Stromal cell of bone marrow (primary cell): Measurements from ENCODE around the gene COL23A1.
"Not testable (repeated sequence)": the region's sequence is repeated elsewhere in the genome, so short reads cannot be mapped to it uniquely, and the experiment has no call there.

ENCODE experiments used
- DNase-seq: peaks from one replicate; pipeline ENCODE4 v3.0.0-alpha.2; 2012; ENCODE audit warnings: low read depth

The COL23A1 gene

DNA sequence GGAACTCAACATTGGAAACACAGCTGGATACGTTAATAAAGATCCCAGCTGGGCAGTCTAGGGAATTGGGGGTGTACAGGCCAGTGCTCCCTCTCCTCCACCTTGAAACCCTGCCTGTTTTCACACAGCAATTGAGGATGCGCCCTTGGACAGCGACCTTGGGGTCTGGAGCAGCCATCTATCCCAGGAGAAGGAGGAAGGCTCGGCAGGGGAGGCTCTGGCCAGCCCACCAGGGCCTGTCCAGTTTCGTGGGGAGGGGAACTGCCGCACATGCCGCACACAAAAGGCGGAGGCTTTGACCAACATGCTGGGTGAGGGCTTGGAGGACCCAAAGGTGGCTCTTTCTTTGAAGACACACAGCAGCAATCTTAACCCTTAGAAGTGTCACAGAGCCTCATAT, 1.4 kb downstream of the COL23A1 start:
- DNase-seq = no peak

DNA sequence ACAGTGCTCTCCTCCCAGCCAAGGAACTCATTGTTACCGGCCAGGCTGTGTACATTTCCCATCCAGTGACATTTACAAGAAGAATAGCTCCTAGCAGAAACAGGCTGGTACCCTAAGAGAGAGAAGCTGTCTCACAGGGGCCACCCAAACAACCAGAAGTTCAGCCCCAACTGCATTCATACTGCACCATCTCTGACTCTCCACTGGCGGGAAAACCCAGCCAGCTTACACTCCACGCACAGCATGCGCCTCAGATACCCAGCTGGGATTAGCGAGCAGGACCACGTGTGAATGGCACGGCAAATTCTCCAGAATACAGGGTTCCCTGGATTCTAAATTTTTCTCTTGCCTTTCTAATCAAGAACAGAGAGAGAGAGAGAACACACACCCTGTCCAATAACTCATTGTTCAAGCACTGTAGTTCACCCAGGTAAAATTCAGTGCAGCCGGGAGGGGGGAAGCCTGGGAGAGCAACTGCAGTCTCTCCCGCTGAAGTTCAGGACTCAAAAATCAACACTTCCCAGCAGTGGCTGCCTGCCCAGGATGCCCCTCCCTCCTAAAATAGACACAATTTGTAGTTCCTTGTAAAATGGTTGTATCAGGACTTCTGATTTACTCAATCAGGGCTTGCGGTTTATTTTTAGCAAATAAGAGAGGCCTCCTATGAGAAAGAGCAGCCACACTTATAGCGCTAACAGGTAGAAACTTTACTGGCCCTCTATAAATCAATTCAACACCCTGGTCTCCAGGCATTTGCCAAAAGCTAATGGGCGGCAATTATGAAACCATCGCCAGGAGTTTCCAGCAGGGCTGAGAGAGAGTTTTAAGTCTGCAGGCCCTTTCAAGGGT, 2.2 kb downstream of the COL23A1 start:
- DNase-seq = no peak

DNA sequence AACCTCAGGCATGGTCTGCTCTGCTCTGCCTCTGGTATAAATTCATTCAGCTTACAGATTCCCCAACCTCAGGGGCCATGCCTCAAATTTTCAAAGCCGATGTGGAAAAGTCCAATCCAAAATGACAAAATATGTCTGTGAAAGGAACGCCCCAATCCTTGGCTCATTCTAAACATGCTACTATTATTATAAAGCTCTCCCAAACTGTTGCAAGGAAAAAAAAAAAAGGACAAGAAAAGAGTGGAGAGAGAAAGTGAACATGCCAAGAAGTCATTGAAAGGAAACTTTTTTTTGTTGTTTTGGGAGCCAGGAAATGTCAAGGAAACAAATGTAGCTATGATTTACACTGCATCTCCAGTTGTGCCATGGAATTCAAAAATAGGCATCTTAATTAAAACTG, 3.8 kb downstream of the COL23A1 start:
- no peak for DNase-seq

DNA sequence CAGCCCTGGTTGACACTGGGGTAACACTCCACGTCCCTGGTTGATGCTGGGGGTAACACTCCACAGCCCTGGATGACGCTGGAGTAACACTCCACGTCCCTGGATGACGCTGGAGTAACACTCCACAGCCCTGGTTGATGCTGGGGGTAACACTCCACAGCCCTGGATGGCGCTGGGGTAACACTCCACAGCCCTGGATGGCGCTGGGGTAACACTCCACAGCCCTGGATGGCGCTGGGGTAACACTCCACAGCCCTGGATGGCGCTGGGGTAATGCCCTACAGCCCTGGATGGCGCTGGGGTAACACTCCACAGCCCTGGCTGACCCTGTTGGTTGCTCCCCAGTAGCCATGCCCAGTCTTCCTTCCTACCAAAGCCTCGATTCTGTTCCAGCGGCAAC, 4.8 kb downstream of the COL23A1 start:
- DNase-seq = not testable (repeated sequence)

DNA sequence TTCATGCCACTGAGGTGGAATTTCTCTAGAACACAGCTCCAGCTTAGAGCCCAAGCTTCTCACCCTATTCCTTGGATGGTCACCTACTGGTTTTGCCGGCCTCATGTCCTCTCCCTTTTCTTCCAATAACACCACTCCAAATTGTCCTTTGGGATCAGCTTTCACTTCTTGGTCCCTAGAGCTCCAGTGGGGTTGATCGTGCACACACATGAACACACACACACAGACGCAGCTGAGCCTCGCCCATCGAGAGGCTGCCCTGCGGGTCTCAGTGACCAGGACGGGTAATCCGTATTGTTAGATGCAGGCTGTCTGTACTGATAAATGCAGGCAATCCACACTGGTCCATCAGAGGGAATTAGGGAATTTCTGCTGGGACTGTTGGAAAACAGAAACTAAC, 6.9 kb downstream of the COL23A1 start:
- DNase-seq = no peak

DNA sequence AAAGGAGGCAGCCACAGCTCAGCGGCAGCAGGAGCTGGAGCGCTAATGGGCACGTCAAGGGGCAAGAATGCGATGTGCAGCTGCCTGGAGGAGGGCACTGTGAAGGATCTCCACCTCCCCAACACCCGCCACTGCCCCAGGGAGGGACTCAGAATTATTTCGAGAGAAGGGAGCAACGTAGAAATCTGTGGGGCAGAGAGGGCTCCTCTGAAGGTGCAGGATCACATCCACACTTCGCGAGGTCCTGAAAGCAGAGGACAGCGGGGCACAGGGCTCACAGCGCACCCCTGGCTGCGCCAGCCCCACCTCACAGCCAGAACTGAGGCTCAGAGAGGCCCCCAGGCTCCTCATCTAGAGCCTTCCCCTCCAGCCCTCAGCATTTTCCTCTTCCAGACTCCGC, 7.9 kb downstream of the COL23A1 start:
- no peak for DNase-seq

DNA sequence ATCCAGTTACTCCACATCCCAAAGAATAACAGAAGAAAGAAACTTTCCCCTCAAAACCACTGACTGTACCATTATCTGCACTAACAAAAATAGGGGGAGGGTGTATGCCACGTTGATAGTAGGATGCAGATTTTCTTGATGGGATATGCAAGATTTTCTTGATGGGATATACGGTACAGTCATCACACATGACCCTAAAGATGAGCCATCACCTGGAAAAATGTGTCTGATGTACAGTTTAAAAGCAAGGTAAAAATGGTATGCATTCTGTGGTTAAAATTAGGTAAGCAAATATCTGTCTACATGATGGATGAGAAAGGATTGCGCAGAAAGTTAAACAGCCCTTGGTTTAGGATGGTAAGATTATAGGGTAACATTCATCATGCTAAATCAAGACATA, 8.6 kb downstream of the COL23A1 start:
- DNase-seq = no peak

DNA sequence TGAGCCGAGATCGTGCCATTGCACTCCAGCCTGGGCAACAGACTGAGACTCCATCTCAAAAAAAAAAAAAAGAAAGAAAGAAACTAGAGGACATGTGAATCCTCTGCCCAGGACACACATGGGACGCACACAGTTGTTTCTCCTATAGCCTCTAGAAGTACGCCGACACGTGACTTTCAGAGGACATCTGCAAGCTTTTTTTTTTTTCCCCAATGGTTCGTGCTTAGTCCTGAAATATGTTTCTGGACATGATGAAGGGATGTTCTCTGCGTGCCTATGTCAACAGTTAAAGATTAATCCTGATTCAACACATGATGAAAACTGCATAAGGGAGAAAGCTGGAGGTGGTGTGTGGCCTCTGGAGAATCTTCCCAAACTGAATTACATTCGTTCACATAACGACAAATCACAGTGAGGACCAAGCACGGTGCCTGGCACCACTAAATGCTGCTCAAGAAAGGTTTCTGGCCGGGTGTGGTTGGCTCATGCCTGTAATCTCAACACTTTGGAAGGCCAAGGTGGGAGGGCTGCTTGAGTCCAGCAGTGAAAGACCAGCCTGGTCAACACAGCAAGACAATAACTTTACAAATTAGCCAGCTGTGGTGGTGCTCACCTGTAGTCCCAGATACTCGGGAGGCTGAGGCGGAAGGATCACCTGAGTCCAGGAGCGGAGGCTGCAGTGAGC, 9.8 kb downstream of the COL23A1 start:
- DNase-seq = no peak

DNA sequence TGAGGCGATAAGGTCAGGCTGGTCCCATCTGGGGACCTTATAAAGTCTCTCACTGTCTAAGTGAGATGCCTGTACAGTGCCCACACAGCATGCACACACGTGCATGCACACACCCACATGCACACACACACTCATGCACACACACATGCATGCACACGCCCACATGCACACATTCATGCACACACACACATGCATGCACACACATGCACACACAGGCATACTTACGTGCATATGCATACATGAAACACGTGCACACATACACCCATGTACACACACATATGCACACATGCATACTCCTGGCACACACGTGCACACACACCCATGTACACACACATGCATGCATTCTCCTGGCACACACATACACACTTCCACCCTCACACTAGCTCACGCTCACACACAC, 12.2 kb downstream of the COL23A1 start:
- DNase-seq = no peak

DNA sequence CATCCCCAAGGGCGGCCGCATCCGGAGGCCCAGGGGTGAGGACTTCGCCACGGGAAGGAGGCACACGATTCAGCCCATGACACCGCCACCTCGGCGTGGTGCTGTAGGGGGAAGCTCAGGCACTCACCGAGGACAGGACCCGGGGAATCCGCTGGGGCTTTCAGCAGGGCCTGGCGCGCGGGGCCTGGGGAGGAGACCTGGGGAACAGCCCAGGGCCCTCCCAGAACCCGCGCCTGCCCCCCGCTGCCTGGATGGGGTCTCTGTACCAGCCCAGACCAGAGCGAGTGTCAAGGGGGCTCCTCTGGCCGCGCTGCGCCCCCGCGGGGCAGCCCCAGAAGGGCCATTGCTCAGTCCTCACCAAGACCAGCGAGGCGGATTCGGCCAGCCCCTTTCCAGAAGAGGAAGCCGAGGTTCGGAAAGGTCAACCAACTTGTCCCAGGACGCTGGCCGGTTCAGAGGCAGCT, 12.8 kb downstream of the COL23A1 start:
- DNase-seq = no peak

DNA sequence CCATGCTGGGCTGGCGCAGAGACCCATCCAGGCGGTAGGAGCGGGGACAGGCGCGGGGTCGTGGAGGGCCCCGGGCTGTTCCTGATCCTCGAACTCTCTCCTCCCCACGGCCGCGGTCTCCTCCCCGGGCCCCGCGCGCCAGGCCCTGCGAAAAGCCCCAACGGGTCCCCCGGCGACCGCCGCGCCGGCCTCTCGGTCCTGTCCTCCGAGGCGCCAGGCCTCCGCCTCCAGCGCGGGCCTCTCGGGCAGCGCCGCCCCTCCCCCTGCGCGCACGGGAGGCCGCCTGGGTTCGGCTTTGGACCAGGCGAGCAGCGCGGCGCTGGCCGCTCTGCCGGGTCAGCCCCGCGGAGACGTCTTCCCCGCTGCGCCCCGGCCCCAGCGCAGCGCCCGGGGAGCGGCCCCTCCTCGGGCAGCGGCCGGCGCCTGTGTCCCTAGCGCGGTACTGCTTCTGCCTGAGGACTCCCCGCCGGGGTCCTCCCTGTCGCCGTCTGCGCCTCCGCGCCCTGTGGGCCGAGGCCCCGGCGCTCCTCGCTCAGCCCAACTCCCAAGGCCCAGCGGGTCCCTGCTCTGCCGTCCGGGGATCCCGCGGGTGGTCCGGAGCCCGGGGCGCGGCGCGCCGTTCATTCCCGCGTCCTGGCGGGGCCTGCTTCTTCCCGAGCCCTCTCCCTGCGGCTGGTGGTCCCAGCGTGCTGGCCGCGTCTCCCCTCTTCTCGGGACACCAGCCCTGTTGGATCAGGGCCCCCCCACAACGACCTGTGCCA, 13.4 kb downstream of the COL23A1 start:
- DNase-seq = no peak

DNA sequence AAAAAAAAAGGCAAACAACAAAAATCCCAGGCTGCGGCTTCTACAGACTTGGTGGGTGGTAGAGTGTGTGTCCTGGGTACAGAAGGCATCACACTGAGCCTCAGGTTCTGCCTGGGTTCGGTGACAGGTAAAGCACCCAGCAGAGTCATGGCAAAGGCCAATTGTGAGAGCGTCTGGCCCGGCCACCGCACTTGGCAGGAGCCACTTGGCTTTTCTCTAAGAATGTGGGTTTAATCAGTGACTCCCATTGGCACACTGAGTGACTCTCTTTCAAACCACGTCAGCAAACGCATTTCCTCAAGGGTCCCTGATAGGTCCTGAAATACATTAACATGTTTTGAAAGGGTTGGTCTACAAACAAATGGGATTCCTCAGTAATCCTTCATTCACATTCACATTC, 17.0 kb downstream of the COL23A1 start:
- DNase-seq = no peak

DNA sequence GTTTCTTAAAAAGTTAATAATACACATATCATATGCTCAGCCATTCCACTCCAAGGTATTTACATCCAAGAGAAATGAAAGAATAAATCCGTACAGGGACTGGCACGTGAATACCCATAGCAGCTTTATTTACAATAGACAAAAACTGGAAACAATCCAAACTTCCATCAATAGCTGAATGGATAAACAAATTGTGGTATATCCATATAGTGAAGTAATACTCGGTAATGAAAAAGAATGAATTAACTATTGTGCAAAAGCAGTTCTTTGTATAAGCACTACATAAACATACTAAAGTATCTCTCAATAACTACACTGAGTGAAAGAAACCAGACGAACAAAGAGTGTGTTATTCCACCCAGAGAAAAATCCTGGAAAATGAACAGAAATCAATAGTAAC, 17.6 kb downstream of the COL23A1 start:
- DNase-seq = no peak

DNA sequence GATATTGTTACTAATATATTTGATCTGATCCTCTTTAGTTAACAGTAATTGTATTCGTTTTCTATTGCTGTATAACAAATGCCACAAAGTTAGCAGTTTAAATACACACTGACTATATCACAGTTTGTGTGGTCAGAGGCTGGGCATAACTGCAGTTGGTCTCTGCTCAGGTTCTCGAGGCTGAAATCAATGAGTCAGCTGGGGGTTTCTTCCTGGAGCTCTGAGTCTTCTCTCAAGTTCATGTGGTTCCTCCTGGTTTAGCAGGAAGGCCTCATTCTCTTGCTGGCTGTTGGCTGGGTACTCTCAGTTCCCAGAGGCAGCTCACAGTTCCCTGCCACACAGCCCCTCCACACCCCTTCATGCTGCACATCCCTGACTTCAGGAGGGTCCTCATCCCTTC, 20.7 kb downstream of the COL23A1 start:
- DNase-seq = no peak

DNA sequence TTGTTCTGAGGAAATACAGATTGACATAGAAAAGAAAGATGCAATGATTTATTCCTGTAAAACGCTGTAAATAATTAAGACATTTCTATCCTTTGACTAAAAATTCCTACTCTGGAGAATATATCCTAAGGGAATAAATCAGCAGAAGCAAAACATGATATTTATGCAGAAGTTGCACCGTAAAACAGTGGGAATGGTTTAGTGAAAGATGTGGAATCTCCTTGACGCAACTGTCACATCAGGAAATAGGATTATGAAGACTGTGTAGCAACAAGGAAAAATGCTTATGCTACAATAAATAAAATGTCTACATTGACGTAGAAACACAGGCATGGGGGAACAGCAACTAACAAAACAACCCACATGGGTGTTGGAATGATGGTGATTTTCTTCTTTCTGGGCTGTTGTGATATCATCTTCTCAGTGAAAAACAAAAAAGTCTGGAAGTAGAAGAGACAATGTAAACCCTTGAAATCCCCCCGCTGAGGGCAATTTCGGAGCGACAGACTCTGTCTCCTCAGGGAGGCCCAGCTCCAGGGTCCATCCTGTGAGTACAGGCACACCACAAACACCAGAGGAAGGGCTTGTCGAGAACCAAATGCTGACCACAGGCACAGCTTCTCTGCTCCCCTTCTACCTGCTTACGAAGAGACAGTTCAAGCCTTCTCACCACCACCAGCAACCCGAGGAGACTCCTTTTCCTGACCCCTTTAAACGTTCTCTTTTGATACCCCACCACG, 25.2 kb downstream of the COL23A1 start:
- DNase-seq = no peak

DNA sequence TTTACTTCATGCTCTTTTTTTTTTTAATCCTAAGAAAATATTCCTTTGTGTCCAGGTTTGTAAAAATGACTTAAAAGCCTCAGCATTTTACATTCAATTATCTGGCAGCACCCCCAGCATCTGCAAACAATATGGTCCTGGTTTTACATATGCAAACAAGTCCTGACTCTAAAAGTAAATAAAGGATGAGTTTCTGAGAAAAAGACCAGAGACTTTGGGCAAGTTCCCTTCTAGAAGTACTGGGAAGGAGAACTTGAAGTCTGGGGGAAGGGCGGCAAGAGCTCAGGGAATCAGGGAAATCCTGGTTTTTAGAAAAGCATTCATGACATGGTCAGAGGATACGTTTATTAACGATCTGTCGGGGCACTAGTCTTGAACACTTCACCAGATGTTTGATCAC, 25.8 kb downstream of the COL23A1 start:
- no peak for DNase-seq

DNA sequence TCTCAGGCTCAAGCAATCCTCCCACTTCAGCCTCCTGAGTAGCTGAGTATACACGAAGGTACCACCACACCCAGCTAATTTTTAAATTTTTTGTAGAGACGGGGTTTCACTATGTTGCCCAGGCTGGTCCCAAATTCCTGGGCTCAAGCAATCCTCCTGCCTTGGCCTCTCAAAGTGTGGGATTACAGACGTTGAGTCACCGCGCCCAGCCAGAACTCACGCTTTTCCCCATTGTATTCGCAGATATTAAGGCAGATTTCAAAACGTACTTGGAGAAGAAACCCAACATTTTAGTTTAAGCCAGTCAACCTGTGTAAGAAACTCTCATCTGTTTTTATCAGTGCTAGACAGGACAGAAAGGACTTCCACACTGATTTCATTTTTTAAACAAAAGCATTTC, 26.6 kb downstream of the COL23A1 start:
- DNase-seq = no peak

DNA sequence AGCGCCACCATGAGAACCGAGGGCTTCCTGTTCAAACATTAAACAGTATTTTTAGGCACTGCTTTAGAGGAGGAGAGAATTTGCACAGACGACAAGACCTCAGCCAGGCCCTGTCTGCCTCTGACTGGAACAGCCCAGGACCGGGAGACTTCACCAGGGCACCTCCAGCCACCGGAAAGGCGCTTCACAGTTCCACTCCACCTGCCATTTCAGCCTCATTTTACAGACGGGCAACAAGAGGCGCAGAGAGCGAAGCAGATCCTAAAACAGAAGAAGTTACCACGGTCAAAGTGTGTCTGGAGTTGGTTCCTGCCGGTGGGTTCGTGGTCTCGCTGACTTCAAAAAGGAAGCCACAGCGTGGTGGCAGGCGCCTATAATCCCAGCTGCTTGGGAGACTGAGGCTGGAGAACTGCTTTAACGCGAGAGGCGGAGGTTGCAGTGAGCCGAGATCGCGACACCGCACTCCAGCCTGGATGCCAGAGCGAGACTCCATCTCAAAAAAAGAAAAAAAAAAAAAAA, 28.4 kb downstream of the COL23A1 start:
- no peak for DNase-seq

DNA sequence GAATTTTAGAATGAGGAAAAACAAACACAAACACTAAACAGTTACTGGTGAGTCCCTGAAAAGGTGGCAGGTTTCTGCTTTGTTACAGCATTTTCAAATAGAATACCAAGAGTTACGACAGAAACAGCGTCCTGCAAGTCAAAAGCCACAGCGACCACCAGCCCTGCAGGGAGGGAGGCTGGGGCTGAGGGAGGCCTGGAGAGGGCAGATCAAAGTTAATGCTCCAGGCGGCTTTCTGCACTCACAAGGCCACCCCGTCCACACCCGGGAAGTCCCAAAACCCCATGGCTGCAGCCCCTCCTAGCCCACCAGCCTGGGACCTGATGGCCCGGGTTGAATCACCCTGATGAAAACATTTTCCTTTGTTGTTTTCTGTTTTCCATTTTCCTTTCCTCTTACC, 29.3 kb downstream of the COL23A1 start:
- DNase-seq = no peak

DNA sequence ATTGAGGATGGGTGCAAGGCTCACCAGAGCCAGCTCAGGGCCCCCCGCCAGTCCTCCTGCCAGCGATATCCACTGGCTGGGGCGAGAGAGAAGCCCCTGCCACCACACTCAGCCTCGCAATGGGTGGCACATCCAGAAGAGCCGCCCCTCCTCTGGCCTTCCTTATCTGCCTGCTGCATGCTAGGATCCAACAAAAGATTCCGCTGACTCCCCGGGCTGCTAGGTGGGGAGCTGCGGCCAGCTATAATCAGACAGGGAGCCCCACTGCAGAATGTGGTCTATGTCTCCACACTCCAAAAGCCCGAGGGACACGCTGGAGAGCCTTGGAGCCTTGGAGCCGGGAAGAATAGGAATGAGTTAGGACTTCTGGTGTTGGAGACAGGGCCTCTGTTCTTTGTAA, 32.8 kb downstream of the COL23A1 start:
- DNase-seq = no peak

DNA sequence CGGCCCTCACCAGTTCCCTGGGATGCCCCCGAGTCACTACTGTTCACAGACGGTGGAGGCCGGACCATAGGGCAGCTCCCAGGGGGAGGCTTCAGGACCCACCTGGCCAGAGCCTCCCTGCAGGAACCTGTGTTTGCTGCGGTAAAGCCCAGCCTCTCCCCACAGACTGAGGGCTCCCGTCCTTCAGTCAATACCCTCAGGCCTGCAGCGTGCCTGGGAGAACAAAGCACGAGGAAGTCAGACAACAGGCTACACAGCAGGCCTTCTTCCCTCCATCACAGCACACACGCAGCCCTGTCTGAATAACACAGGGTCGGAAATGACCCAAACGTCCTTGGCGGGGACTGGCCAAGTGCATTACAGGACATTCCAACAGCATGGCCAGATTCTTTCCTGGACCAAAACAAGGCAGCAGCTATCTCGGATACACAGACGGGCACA, 34.4 kb downstream of the COL23A1 start:
- no peak for DNase-seq

DNA sequence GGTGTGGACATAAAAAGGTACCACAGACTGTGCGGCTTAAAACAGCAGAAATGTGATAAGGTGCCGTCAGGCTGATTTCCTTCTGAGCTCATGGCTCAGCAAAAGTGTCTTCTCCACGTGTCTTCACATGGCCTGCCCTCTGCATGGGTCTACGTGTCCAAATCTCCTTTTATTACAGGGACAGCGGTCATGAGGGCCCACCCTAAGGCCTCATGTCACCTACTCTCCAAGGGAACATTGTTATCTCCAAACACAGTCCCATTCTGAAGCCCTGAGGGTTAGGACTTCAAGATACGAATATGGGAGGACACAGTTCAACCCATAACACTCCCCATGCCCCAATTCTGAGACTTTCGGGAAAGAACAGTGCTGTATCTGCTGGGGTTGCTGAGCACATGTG, 35.2 kb downstream of the COL23A1 start:
- DNase-seq = no peak
